ENCODE measurements around the gene DAB2IP. TPM values are rescaled to one million over a fixed set of nuclear protein-coding genes. Genes with fewer than 3 reads are reported as not detected.

DAB2IP gene
- total RNA-seq, 1 experiment from 2014 or later = 31.0 TPM

- Histone ChIP-seq H3K4me1 (ENCODE audit: control insufficient read depth in 1 of 2, insufficient read depth in 2 of 2, low read length in 2 of 2) (peaks cover 13% of the 10 kb centered on the region in 2 experiments), H3K4me3 (replicated peaks in 1 of 2; ENCODE audit: low read depth in 1 of 2, low read length in 2 of 2) (no peak overlapping the region), H3K4me2 (ENCODE audit: low read length) (no peak overlapping the region), H3K36me3 (ENCODE audit: control insufficient read depth in 1 of 2, insufficient read depth in 2 of 2, low read length in 2 of 2) (no peaks in the 10 kb centered on the region), H3K9me2 (ENCODE audit: insufficient read depth) (no peaks in the 10 kb centered on the region), H3K27me3 (ENCODE audit: insufficient read depth, low read length) (no peaks in the 10 kb centered on the region), H4K20me1 (ENCODE audit: insufficient read depth) (no peaks in the 10 kb centered on the region), H3K9me3 (ENCODE audit: control insufficient read depth in 1 of 2, insufficient read depth in 1 of 2, low read depth in 1 of 2, low read length in 2 of 2) (no peaks in the 10 kb centered on the region), H3K9ac (ENCODE audit: low read length) (no peak overlapping the region), H2AFZ (ENCODE audit: low read depth, low read length, poor library complexity, severe bottlenecking) (no peak overlapping the region), H3K79me2 (ENCODE audit: insufficient read depth, low read length) (peaks cover 19% of the 10 kb centered on the region; the same call in 1 of the 2 replicates), H3K27ac (ENCODE audit: low read depth, low read length) (no peak overlapping the region)
- TF ChIP-seq CBX3 (IDR thresholded peaks at IDR 0.05; ENCODE audit: low read depth) (no peak), ATF3 (IDR thresholded peaks at IDR 0.05) (no peak), EZH2 (IDR thresholded peaks at IDR 0.05) (no peak), FOSL1 (IDR thresholded peaks at IDR 0.05; ENCODE audit: low read depth) (no peak), JUND (IDR thresholded peaks at IDR 0.05) (no peak), ZNF274 (IDR thresholded peaks at IDR 0.05; ENCODE audit: low read depth, low read length) (no peak)
- CTCF ChIA-PET = no interaction called here
- ATAC-seq (no peak), DNase-seq (ENCODE audit: low read depth, low spot score) (no peak)
- RAD21 ChIA-PET (ENCODE audit: low non-redundant PET in 1 of 2, low total read pairs in 2 of 2, uncharacterized antibody in 2 of 2, unreplicated experiment in 2 of 2) = no interaction called here
- POLR2A ChIA-PET = no interaction called here
- intact Hi-C loops (cut with micrococcal nuclease) = no loop called here
- BruUV-seq (replicated peaks) = no TSS peak
Observed at GRCh38 chr9:121729769-121730562, 78.5 kb downstream of the DAB2IP start.

- Histone ChIP-seq H2AFZ (ENCODE audit: low read depth, low read length, poor library complexity, severe bottlenecking) (no peak overlapping the region), H3K9me2 (ENCODE audit: insufficient read depth) (no peaks in the 10 kb centered on the region), H3K79me2 (ENCODE audit: insufficient read depth, low read length) (peaks cover 21% of the 10 kb centered on the region; the same call in 1 of the 2 replicates), H4K20me1 (ENCODE audit: insufficient read depth) (no peaks in the 10 kb centered on the region), H3K4me2 (ENCODE audit: low read length) (no peak overlapping the region), H3K4me1 (ENCODE audit: control insufficient read depth in 1 of 2, insufficient read depth in 2 of 2, low read length in 2 of 2) (peaks cover 24% of the 10 kb centered on the region in 2 experiments), H3K36me3 (ENCODE audit: control insufficient read depth in 1 of 2, insufficient read depth in 2 of 2, low read length in 2 of 2) (no peaks in the 10 kb centered on the region), H3K4me3 (replicated peaks in 1 of 2; ENCODE audit: low read depth in 1 of 2, low read length in 2 of 2) (no peak overlapping the region), H3K9me3 (ENCODE audit: control insufficient read depth in 1 of 2, insufficient read depth in 1 of 2, low read depth in 1 of 2, low read length in 2 of 2) (no peaks in the 10 kb centered on the region), H3K9ac (ENCODE audit: low read length) (no peak overlapping the region), H3K27ac (ENCODE audit: low read depth, low read length) (no peak overlapping the region), H3K27me3 (ENCODE audit: insufficient read depth, low read length) (no peaks in the 10 kb centered on the region)
- BruUV-seq (replicated peaks) = no TSS peak
- DNase-seq (ENCODE audit: low read depth, low spot score) = no peak
- no peak for ATAC-seq
- ChIA-PET POLR2A (interaction anchor here (0.7 kb wide), 1 partner anchor 17 kb away, joined by 3 read pairs; no protein-coding TSS in a partner anchor), CTCF (no interaction called here), RAD21 (ENCODE audit: low non-redundant PET in 1 of 2, low total read pairs in 2 of 2, uncharacterized antibody in 2 of 2, unreplicated experiment in 2 of 2) (no interaction called here)
- TF ChIP-seq EZH2phosphoT487 (IDR thresholded peaks at IDR 0.05; ENCODE audit: borderline replicate concordance) (no peak), ZNF274 (IDR thresholded peaks at IDR 0.05; ENCODE audit: low read depth, low read length) (no peak), CTCF (IDR thresholded peaks at IDR 0.05 in 2 of 3, conservative IDR thresholded peaks at IDR 0.05 in 1 of 3; ENCODE audit: borderline replicate concordance in 1 of 3, insufficient read depth in 1 of 3, low read depth in 2 of 3, low read length in 2 of 3) (no peak), ATF3 (IDR thresholded peaks at IDR 0.05) (no peak), REST (IDR thresholded peaks at IDR 0.05; ENCODE audit: low read depth) (no peak), CEBPB (IDR thresholded peaks at IDR 0.05; ENCODE audit: low read depth) (no peak), JUND (IDR thresholded peaks at IDR 0.05) (no peak), TCF7L2 (IDR thresholded peaks at IDR 0.05; ENCODE audit: borderline replicate concordance, extremely low read depth, insufficient read depth, insufficient read length) (no peak), EGR1 (IDR thresholded peaks at IDR 0.05; ENCODE audit: low read depth) (no peak)
- intact Hi-C loops (cut with micrococcal nuclease) = no loop called here
Observed at GRCh38 chr9:121731090-121731489, 79.7 kb downstream of the DAB2IP start.

All from HCT116 (cell line).